ENCODE results near the gene RBM42. TPM values are rescaled to one million over a fixed set of nuclear protein-coding genes. Genes with fewer than 3 reads are reported as not detected.
"Not testable (repeated sequence)": the region's sequence is repeated elsewhere in the genome, so short reads cannot be mapped to it uniquely, and the experiment has no call there.

Gene RBM42
- polyA plus RNA-seq, 3 donors from 2014 or later = 51.4 to 91.8 (median 72.7) TPM

DNA sequence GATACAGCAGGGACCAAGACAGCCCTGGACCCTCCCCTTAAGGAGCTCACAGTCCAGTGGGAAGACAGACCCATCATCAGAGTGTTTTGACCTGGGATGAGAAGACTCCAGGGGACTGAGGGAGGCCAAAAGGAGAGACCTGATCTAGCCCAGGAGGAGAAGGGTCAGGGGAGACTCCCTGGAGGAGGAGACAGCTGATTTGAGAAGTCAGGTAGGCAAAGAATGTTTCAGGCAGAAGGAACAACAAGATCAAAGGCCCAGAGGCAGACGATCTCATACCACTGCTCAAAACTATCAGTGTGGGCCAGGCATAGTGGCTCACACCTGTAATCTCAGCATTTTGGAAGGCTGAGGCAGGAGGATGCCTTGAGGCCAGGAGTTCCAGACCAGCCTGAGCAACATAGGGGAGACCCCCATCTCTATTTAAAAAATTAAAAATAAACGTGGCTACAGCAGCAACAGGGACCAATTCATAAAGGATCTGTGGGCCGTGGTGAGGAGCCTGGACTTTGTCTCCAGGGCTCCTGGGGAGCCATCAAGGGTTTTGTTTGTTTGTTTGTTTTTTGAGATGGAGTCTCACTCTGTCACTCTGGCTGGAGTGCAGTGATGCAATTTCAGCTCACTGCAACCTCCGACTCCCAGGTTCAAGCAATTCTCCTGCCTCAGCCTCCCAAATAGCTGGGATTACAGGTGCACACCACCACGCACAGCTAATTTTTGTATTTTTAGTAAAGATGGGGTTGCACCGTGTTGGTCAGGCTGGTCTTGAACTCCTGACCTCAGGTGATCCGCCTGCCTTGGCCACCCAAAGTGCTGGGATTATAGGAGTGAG is 17.1 kb downstream of the RBM42 start:
- Mint-ChIP-seq H3K36me3 (peaks cover 0 to 2% (median under 1%) of the 10 kb centered on the region in 3 donors), H3K4me1 (peaks cover 36 to 51% of the 10 kb centered on the region in 2 donors), H3K4me3 (peak overlapping the region in 4 of 5 donors; percentile 6 to 84 (median 59)), H3K9me3 (no peaks in the 10 kb centered on the region), H3K27ac (peak overlapping the region in 2 of 6 donors; percentile 74 to 90), H3K27me3 (ENCODE audit: low read depth in 3 of 3) (peaks cover 0 to 4% (median 3%) of the 10 kb centered on the region in 3 donors)
- DNase-seq = no peak

DNA sequence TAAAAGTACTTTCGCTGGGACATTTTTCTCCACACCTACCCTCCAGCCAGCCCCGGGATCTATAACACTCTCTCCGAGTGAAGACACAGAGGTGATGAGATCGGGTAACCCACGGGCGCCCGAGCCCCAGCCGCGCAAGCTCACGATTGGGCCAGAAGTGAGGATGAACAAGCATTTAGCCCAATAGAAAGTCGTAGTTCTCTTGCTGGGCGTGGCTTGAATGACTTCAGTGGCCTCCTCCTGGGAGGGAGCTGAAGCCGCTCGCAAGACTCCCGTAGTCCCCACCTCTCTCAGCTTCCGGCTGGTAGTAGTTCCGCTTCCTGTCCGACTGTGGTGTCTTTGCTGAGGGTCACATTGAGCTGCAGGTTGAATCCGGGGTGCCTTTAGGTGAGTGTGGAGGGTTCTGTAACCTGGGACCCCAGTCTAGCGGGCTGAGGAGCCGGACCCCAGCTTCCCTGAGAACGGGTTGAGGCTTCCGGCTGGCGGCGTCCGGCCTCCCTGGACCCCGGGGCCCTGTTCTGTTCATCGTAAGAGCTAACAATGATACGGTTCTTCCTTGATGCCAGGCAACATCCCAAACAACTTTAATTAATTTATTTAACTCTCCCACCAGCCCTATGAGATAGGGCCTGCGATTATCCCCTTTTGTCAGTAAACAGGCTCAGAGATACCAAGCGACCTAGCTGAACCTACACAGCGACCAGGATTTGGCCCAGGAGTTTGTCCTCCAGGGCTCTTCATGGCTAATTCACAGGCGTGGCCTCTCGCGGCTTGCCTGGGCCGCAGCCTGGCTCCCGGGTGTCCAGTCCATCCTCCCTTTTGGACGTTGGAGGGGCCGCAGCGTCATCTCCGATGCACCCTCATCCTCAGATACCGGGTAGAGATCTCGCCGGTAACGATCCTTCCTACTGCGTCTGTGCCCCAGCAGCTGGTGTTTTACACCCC is 19.5 kb downstream of the RBM42 start, which contains the start of gene COX6B1:
Gene COX6B1 (plus strand): TSS at position 307 of the 945 bp plus-strand sequence. CDS start 2,921 bp downstream, outside the sequence.
- Mint-ChIP-seq H3K4me3 (peak within 1 kb of the TSS; percentile 95 to 99 (median 97)), H3K36me3 (peaks cover 0 to 5% (median 2%) of the 10 kb centered on the region in 3 donors), H3K9me3 (no peaks in the 10 kb centered on the region), H3K27ac (peak within 1 kb of the TSS; percentile 88 to 97 (median 95)), H3K27me3 (ENCODE audit: low read depth in 3 of 3) (peaks cover 0 to 4% (median 3%) of the 10 kb centered on the region in 3 donors), H3K4me1 (peaks cover 46 to 47% of the 10 kb centered on the region in 2 donors)
- DNase-seq = peak; percentile 91 to 92 (median 92)

DNA sequence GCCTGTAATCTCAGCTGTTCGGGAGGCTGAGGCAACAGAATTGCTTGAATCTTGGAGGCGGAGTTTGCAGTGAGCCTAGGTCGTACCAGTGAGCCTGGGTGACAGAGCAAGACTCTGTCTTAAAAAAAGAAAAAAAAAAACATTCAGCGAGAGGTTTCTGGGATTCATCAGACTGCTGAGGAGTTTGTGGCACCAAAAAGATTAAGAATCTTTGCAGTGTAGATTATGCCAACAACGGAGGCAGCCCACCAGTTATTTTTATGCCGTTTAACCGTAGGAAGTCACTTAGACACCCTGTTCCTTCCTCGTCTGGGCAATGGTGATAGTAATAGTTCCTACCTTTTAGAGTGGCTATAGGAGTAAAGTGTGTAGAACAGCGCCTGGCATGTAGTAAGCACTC is 21.7 kb downstream of the RBM42 start:
- H3K27ac Mint-ChIP-seq = peak overlapping the region in 1 of 6 donors; percentile 34
- no peak overlapping the region for H3K4me3 Mint-ChIP-seq
- H3K36me3 Mint-ChIP-seq = peaks cover 5 to 21% (median 8%) of the 10 kb centered on the region in 3 donors
- peaks cover 33 to 37% of the 10 kb centered on the region in 2 donors for H3K4me1 Mint-ChIP-seq
- peaks cover 0 to 4% (median 3%) of the 10 kb centered on the region in 3 donors for H3K27me3 Mint-ChIP-seq (ENCODE audit: low read depth in 3 of 3)
- H3K9me3 Mint-ChIP-seq = no peaks in the 10 kb centered on the region
- DNase-seq = no peak

GRCh38 chr19:35654828-35655227 is 26.0 kb downstream of the RBM42 start:
- peaks cover 12 to 30% of the 10 kb centered on the region in 2 donors for H3K4me1 Mint-ChIP-seq
- peaks cover 8 to 32% (median 21%) of the 10 kb centered on the region in 3 donors for H3K36me3 Mint-ChIP-seq
- DNase-seq; H3K9me3 Mint-ChIP-seq; H3K27ac Mint-ChIP-seq; H3K27me3 Mint-ChIP-seq (ENCODE audit: low read depth in 3 of 3); H3K4me3 Mint-ChIP-seq: not testable (repeated sequence)

DNA sequence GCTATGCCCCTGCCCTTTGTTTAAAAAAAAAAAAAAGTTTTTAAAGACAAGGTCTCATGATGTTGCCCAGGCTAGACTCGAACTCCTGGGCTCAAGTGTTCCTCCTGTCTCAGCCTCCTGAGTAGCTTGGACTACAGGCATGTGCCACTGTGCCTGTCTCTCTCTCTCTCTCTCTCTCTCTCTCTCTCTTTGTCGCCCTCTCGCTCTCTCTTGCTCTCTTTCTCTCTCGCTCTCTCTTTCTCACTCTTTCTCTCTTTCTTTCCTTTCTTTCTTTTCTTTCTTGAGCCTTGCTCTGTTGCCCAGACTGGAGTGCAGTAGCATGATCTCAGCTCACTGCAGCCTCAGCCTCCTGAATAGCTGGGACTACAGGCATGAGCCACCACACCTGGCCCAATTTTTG is 26.8 kb downstream of the RBM42 start:
- peaks cover 8 to 30% of the 10 kb centered on the region in 2 donors for H3K4me1 Mint-ChIP-seq
- H3K9me3 Mint-ChIP-seq = no peaks in the 10 kb centered on the region
- H3K27ac Mint-ChIP-seq = peak overlapping the region in 3 of 6 donors; percentile 18 to 42 (median 26)
- no peak overlapping the region for H3K4me3 Mint-ChIP-seq
- H3K27me3 Mint-ChIP-seq (ENCODE audit: low read depth in 3 of 3) = peaks cover 0 to 2% (median 0%) of the 10 kb centered on the region in 3 donors
- peaks cover 8 to 32% (median 22%) of the 10 kb centered on the region in 3 donors for H3K36me3 Mint-ChIP-seq
- DNase-seq = no peak

GRCh38 chr19:35656700-35657099 is 27.9 kb downstream of the RBM42 start:
- H3K27me3 Mint-ChIP-seq (ENCODE audit: low read depth in 3 of 3) = peaks cover 0 to 2% (median 0%) of the 10 kb centered on the region in 3 donors
- DNase-seq = no peak
- H3K36me3 Mint-ChIP-seq = peaks cover 12 to 27% (median 22%) of the 10 kb centered on the region in 3 donors
- H3K9me3 Mint-ChIP-seq = no peaks in the 10 kb centered on the region
- no peak overlapping the region for H3K4me3 Mint-ChIP-seq
- H3K4me1 Mint-ChIP-seq = peaks cover 2 to 19% of the 10 kb centered on the region in 2 donors
- no peak overlapping the region for H3K27ac Mint-ChIP-seq

DNA sequence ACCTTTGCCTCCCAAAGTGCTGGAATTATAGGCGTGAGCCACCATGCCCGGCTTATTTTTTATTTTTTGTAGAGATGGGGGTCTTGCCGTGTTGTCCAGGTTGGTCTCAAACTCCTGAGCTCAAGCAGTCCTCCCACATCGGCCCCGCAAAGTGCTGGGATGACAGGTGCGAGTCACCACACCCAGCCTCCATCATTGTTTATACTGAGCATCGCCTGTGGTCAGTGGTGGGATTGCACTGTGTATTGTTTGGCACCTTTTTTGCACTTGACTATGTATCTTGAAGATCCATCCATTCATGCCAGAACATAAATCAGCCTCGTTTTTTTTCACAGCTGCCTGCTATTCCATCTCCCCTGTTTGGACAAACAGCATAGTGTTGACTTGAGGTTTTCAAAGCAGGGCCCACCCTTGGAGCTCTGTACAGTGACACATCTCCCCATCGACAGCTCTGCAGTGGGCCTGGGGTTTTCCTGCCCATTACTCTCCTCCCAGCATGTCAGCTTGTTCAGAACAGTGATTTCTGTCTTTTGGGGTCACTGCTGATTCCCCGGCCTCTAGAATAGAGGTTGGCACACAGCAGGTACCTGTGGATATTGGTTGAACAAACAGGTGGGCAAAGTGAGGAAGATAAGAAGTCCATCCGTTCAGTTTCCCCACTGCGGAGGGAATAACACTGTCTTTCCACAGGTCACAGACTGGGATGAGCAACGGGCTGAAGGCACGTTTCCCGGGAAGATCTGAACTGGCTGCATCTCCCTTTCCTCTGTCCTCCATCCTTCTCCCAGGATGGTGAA is 29.3 kb downstream of the RBM42 start:
- Mint-ChIP-seq H3K9me3 (no peaks in the 10 kb centered on the region), H3K4me3 (no peak overlapping the region), H3K4me1 (peaks cover 2 to 16% of the 10 kb centered on the region in 2 donors), H3K27me3 (ENCODE audit: low read depth in 3 of 3) (peaks cover 0 to 2% (median 0%) of the 10 kb centered on the region in 3 donors), H3K36me3 (peaks cover 15 to 27% (median 22%) of the 10 kb centered on the region in 3 donors), H3K27ac (no peak overlapping the region)
- no peak for DNase-seq

- DNase-seq = no peak
- Mint-ChIP-seq H3K4me1 (peaks cover 0 to 6% of the 10 kb centered on the region in 2 donors), H3K4me3 (no peak overlapping the region), H3K36me3 (peaks cover 8 to 10% (median 8%) of the 10 kb centered on the region in 3 donors), H3K9me3 (no peaks in the 10 kb centered on the region), H3K27me3 (ENCODE audit: low read depth in 3 of 3) (no peaks in the 10 kb centered on the region), H3K27ac (no peak overlapping the region)
Measured at GRCh38 chr19:35661995-35662340, 33.1 kb downstream of the RBM42 start.

DNA sequence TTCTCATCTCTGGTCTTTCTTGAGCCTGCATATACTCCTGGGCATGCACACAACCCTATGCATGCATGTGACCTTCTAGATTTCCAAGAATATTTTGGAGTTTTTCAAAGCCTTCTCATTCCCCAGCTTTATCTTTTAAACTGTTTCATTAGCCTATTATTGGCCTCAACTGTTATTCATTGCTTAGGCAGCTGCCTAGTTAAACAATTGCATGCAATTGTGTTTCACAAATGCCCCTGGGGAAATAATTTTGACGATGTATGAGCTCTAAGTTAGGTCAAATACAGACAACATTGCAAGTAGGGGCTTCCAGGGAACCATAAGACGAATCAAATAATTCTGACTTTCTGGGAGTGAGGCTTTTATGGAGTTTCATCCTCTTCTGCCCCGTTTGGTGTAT is 35.1 kb downstream of the RBM42 start:
- Mint-ChIP-seq H3K27ac (no peak overlapping the region), H3K4me3 (no peak overlapping the region), H3K4me1 (no peaks in the 10 kb centered on the region), H3K36me3 (peaks cover 0 to 8% (median 4%) of the 10 kb centered on the region in 3 donors), H3K9me3 (no peaks in the 10 kb centered on the region), H3K27me3 (ENCODE audit: low read depth in 3 of 3) (no peaks in the 10 kb centered on the region)
- DNase-seq = no peak

GRCh38 chr19:35665157-35665556 is 36.3 kb downstream of the RBM42 start:
- Mint-ChIP-seq H3K27ac (no peak overlapping the region), H3K9me3 (peaks cover 0 to 2% (median 0%) of the 10 kb centered on the region in 6 donors), H3K4me3 (no peak overlapping the region), H3K4me1 (no peaks in the 10 kb centered on the region), H3K27me3 (ENCODE audit: low read depth in 3 of 3) (peaks cover 0 to 3% (median 0%) of the 10 kb centered on the region in 3 donors), H3K36me3 (peaks cover 0 to 8% (median 0%) of the 10 kb centered on the region in 3 donors)
- DNase-seq = no peak

DNA sequence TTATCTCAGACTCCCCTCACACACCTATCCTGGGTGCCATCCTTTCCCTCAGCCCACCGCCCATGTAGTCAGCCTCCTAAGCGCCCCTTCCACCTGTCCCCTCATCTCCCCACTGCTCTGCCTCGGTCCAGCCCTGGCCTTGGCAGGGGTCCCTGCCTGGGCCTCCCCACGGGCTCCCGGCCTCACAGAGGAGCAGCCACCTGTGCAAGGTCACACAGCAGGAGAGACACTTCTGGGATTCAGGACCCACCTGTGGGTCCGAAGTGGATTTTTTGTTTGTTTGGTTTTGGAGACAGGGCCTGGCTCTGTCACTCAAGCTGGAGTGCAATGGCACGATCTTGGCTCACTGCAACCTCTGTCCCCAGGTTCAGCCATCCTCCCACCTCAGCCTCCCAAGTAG is 36.8 kb downstream of the RBM42 start:
- Mint-ChIP-seq H3K4me1 (no peaks in the 10 kb centered on the region), H3K27me3 (ENCODE audit: low read depth in 3 of 3) (peaks cover 0 to 3% (median 0%) of the 10 kb centered on the region in 3 donors), H3K36me3 (peaks cover 0 to 8% (median 0%) of the 10 kb centered on the region in 3 donors), H3K9me3 (peaks cover 0 to 2% (median 0%) of the 10 kb centered on the region in 6 donors), H3K27ac (no peak overlapping the region), H3K4me3 (no peak overlapping the region)
- no peak for DNase-seq

DNA sequence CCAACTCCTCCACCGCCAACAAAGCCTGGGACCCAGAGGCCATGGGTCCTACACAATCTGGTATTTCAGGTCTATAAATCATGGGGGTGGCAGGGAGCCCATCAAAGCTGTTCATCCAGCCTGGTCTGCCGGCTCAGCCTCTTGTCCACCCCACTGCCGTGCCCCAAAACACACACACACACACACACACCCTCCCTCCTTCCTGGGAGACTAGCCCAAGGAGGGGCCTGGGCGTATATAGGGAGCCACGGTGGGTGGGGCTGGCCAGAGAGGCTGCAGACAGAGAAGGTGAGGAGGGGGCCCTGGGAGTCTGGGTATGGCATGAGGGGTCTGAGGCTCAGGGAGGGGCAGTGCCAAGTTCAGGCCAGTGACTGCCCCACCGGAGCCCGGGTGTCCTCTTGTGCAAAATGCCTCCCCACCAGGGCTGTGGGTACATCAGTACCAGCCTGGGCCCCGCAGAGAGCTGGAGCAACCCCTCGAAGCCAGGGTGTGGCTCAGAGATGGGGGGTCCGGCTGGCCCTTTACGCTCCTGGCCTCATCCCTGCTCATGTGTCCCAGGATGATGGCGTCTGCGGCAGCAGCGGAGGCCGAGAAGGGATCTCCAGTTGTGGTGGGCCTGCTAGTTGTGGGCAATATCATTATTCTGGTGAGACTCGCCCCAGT is 37.5 kb downstream of the RBM42 start, which contains the start of gene UPK1A:
Gene UPK1A (plus strand): TSS at position 267 of the 663 bp plus-strand sequence. CDS start 296 bp downstream, at position 563.
- H3K4me3 Mint-ChIP-seq = no peak within 1 kb of the TSS
- no peak within 1 kb of the TSS for H3K27ac Mint-ChIP-seq

More for the DNA sequence above, 37.5 kb downstream of the RBM42 start, which contains the start of gene UPK1A:
- DNase-seq = no peak
- Mint-ChIP-seq H3K27me3 (ENCODE audit: low read depth in 3 of 3) (peaks cover under 1 to 5% (median 3%) of the 10 kb centered on the region in 3 donors), H3K36me3 (peaks cover 0 to 6% (median 0%) of the 10 kb centered on the region in 3 donors), H3K9me3 (peaks cover 0 to 2% (median 0%) of the 10 kb centered on the region in 6 donors), H3K4me1 (no peaks in the 10 kb centered on the region)
